ENCODE data around the gene HNRNPL.
A peak's percentile ranks its signal among the peaks of the same experiment; 100 is the strongest.

The HNRNPL gene

DNA sequence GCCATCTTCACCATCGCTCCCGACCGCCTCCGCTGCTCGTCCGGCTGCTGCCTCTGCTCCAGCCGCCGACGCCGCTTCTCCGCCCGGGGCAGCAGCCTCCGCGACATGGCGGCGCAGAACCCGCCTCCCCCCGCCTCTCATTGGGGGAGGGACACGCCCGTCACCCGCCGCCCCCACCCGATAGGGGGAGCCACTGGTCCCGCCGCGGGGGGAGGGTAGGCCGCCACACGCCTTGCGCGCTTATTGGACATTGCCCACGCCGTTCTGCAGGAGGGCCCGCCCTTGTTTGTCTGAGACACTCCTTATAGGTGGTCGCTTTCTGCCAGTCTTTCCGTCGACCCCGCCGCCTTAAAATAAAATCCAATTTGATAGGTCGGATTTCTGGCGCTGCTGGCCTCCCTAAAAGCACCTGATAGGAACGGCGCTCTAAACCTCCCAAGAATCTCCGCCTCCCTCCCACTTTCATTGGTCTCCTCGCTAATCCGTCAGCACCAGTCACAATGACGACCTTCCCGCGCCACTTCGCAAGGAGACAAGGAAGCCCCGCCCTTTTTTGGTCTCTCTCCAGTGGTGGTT is at the start of gene HNRNPL:
TSS of gene HNRNPL (minus strand) at position 127 of the 576 bp plus-strand sequence. CDS start at position 107, 20 bp downstream.
- DNase-seq (ENCODE audit: low spot score) = peak; percentile 96
- TF ChIP-seq, protein P1, sequence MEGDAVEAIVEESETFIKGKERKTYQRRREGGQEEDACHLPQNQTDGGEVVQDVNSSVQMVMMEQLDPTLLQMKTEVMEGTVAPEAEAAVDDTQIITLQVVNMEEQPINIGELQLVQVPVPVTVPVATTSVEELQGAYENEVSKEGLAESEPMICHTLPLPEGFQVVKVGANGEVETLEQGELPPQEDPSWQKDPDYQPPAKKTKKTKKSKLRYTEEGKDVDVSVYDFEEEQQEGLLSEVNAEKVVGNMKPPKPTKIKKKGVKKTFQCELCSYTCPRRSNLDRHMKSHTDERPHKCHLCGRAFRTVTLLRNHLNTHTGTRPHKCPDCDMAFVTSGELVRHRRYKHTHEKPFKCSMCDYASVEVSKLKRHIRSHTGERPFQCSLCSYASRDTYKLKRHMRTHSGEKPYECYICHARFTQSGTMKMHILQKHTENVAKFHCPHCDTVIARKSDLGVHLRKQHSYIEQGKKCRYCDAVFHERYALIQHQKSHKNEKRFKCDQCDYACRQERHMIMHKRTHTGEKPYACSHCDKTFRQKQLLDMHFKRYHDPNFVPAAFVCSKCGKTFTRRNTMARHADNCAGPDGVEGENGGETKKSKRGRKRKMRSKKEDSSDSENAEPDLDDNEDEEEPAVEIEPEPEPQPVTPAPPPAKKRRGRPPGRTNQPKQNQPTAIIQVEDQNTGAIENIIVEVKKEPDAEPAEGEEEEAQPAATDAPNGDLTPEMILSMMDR (IDR thresholded peaks at IDR 0.05; ENCODE audit: extremely low read depth, missing control alignments) = no peak

DNA sequence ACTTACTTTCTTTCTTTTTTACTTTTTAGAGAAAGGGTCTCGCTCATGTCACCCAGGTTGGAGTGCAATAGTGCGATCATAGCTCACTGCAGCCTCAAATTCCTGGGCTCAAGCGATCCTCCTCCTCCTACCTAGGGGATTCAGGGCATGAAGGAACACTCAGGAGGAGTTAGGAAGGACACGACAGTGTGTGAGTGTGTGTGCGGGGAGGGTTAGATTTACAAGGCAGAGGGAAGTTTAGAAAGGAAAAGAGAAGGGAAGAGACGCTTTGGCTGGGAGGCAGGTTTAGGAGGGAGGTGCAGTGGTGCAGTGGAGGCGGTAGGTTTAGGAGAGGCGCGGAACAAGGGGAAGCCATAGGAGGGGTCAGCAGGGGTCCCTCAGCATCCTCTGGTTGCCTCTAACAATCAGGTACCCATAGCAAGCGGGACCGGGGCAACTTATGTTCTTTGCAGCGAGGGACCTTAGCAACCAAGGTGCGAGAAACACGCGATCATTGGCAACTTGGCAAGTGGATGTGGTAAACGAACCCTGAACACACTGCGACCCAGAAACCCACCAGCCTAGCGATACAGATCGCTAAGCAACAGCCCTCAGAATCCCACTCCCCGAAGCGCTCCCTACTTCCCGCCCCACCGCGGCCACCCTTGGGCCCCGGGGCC is 49.1 kb upstream of the HNRNPL start:
- TF ChIP-seq, protein P1 (IDR thresholded peaks at IDR 0.05; ENCODE audit: extremely low read depth, missing control alignments) = no peak
- DNase-seq (ENCODE audit: low spot score) = no peak

DNA sequence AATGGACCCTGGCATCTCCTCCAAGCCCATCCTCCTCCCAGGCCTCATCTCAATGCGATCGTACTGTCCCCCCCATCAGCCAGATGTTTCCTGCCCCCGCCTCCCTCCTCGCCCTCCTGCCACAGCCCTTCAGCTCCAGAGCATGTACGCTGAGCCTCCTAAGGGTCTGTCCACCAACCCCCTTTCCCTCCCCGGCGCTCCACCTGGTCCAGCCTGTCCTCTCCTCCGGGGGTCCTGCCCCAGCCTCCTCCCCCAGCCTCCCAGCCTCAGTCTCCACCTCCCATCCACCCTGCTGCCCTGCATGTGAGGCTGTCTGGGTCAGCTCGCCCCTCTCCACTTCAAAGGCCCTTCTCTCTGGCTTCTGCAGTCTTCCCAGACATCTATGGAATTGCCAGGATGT is 45.2 kb upstream of the HNRNPL start:
- TF ChIP-seq, protein P1 (IDR thresholded peaks at IDR 0.05; ENCODE audit: extremely low read depth, missing control alignments) = no peak
- DNase-seq (ENCODE audit: low spot score) = no peak

DNA sequence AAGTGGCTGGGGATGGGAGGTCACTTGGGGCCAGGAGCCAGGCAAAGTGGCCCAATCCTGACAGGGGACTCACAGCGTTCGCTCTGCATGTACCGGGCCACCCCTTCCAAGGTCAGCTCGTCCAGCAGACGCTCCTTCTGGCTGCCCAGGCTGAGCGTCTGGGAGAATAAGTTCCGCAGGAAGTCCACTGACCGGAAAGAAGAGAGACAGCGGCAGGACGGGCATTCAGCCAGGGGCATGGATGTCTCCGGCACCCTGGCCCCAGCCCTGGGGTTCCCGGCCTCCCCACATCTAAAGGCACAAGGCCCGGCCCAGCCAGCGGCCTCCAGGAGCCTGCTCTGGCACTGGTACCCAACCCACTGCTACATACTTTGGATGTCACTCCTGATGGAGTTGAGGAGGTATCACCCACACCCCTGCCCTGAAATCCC is 43.6 kb upstream of the HNRNPL start:
- no peak for DNase-seq (ENCODE audit: low spot score)
- TF ChIP-seq, protein P1 (IDR thresholded peaks at IDR 0.05; ENCODE audit: extremely low read depth, missing control alignments) = no peak

DNA sequence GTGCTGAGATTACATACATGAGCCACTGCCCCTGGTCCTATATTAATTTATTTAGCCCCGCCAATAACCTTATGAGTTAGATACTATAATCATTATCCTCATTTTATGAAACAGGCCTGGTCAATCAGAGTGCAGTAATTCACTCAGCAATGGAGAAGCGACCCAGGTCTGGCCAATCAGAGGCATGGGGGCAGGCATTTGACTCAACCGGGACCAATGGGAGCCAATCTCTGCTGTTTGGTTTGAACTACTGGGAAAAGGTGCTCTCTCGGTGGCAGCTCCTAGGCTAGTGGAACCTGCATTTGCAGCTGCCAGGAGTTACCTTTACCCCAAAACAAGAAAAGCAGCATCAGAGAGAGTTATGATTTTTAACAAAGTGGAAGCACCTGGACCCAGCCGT is 43.1 kb upstream of the HNRNPL start:
- no peak for DNase-seq (ENCODE audit: low spot score)
- TF ChIP-seq, protein P1 (IDR thresholded peaks at IDR 0.05; ENCODE audit: extremely low read depth, missing control alignments) = no peak

DNA sequence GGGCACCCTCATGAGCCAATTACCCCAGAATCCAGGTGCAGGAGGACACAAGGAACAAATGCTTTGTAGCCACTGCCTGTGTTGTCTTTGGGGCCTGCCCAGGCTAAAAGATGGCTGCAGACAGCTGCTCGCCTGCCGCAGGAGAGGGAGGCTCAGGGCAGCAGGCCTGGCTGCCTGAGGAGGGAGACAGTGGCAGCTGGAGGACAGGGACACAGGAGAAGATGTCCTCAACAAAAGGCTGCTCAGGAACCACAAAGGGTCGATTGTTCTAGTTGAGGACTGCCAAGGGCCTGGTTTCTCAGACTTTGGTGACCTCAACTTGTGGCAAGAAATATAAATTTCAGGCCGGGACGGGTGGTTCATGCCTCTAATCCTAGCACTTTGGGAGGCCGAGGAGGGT is 42.0 kb upstream of the HNRNPL start:
- DNase-seq (ENCODE audit: low spot score) = no peak
- TF ChIP-seq, protein P1 (IDR thresholded peaks at IDR 0.05; ENCODE audit: extremely low read depth, missing control alignments) = no peak

DNA sequence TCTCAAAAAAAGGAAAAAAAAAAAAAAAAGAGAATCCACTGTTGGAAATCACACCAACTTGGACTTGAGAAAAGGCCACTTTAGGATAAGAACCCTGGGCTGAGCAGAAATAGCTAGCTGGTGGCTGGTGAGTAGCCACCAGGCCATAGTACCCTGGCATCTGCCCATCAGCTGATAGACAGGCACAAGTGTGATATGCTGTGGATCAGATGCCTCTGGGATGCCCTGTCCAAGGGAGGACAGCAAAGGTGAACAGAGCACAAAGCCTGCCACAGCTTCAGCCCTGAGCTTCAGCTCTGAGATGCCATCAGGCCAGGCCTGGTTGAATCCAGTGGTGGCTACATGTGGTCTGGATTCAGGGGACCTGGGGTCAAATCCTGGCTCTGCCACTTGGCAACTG is 40.9 kb upstream of the HNRNPL start:
- DNase-seq (ENCODE audit: low spot score) = no peak
- TF ChIP-seq, protein P1 (IDR thresholded peaks at IDR 0.05; ENCODE audit: extremely low read depth, missing control alignments) = no peak
